Measurements from ENCODE around the gene NUTM2E.
"Not testable (repeated sequence)": the region's sequence is repeated elsewhere in the genome, so short reads cannot be mapped to it uniquely, and the experiment has no call there.

NUTM2E gene

DNA sequence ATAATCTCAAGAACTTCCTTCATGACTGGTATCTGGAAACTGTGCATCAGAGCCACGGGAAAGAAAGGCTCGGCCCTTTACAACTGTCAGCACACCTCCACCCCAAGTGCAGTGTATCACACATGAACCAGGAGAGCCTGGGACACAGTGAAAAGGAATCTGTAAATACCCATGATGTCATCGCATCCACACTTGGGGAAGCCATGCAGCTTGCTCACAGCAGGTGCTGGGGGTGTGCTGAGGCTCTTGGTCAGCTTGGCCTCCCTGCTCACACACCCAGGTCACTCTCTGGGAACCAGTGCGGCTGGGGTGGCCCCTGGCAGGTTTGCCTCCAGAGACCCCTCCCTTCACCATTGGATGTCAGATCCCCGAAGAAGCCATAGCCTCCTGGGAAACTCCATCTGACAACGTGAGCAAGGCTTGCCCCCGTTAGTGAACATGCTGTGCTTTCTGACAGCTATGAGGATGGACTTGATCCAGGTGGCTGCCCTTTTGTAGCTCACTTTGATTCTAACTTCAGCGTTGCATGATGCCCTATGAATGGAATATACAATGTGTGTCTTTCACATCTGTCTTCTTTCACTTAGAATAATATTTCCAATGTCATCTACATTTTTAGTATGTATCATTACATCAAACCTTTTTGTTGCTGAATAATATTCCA lies 26.8 kb downstream of the NUTM2E start:
- not testable (repeated sequence) for H3K4me3 ChIP-seq (ENCODE audit: low read depth, low read length)

DNA sequence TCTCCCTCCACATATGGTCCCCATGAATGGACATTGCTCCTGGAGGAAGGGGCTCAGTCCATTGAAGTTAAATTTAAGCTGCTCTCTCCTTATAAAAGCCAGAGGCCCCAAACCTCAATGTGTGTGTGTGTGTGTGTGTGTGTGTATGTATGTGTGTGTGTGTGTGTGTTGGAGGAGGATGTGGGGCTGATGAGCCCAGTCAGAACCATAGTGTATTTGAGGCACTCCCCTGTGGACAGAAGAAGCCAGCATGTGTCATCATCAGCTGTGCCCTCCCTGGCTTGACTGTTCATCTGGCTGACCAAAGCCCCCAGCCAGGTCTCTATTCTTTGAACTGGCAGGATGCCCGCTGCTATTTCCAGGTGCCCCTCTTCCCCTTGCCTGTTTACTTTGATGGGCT lies 35.7 kb downstream of the NUTM2E start:
- H3K4me3 ChIP-seq (ENCODE audit: low read depth, low read length) = not testable (repeated sequence)

DNA sequence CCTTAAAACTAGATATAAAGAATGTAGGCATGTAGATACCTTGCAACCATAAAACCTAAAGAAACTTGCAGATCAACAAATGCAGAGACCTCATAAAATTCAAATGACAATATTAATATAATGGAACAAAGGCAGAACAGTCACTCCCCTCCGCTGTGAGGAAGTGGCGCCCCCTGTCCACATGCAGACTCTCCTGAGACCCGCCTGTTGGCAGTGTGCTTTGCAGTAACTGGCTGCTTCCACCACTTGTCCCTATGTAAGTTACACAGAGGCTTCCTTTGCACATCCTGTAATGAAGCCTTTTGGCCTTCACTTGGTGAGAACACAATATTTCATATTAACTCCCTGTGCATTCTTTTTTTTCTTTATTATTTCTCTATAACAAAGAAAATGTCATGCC lies 36.3 kb downstream of the NUTM2E start:
- not testable (repeated sequence) for H3K4me3 ChIP-seq (ENCODE audit: low read depth, low read length)

DNA sequence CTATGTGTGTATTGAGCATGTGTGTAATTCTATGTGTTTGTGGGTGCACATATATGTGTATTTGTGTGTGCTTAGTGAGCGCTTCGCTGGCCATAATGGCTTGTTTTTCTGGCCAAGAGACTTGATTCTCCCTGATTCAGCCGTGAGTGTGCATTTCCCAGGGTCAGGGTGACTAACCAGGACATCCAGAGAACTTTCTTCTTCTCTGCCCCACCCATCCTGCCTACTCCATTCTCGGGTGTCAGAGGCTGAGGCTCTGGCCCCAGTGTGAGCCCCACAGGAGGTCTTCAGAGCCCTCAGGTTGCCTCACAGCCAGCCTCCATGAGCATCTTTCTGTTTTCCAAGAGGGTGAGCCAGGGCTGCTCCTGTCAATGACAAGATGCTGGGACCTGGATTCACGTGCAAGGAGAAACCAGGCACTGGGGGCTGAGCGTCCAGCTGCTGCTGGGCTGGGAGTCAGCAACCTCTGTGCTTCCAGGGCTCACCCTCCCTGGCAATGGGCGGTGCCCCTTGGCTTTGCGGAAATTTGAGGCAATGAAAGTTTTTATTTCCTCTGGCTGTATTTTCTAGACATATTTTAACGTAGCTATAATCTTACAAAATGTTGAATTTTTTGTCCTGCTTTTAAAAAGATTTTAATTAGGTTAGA lies 40.5 kb downstream of the NUTM2E start:
- not testable (repeated sequence) for H3K4me3 ChIP-seq (ENCODE audit: low read depth, low read length)

DNA sequence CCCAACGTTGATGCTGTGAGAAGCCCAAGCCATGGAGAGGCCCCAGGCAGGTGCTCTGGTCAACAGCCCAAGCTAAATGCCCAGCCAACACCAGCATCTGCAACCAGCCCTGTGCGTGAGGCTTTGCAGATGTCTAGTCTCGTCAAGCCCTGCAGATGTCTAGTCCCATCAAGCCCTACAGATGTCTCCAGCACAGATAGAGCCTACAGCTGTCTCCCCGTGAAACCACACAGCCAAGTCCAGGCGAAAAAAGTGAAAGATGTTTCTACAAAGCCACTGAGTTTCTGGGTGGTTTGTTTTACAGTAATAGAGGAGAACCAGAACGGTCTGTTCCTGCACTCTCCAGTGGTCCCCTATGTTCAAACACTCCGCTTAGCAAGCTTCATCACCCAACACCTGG lies 41.5 kb downstream of the NUTM2E start:
- H3K4me3 ChIP-seq (ENCODE audit: low read depth, low read length) = not testable (repeated sequence)

DNA sequence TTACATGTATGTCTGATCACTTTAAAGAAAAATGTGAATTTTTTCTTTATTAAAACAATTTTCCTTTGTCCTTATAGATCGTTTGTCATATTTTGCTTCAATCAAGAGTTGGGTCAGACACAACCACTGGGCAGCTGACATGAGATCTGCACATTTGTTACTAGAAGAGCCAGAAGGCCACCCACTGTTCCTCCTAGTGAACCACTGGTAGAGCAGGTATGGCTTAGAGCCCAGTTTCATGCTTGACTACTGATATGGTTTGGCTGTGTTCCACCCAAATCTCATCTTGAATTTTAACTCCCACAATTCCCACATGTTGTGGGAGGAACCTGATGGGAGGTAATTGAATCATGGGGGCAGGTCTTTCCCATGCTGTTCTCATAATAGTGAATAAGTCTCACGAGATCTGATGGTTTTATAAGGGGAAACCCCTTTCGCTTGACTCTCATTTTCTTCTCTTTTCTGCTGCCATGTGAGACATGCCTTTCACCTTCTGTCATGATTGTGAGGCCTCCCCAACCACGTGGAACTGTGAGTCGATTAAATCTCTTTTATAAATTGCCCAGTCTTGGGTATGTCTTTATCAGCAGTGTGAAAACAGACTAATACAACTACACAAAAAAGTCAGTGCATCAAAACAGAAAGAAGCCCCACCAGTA lies 43.0 kb downstream of the NUTM2E start:
- not testable (repeated sequence) for H3K4me3 ChIP-seq (ENCODE audit: low read depth, low read length)

DNA sequence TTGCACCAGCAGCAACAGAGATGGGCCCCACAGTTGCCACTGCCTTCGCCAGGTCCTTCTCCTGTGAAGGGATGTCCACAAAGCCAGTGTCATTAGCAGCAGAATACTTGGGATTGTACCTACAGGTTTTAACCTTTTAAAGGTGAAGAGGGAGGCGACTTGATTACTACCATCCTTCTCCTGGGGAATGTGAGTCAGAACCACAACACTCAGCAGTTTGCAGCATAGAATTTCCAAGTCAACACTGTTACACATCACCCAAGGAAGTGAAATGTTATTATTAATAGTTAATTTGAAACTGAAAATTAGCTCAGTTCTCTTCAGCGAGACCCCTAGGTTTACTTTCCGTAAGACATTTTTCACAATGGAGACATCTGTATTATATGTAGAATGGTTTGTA lies 45.2 kb downstream of the NUTM2E start:
- H3K4me3 ChIP-seq (ENCODE audit: low read depth, low read length) = not testable (repeated sequence)
